SK-N-SH treated with all-trans-retinoic acid at 6 μM for 48 hours (cell line): ENCODE measurements around the gene ARL4D.

Experiments used
- ATAC-seq: fragments of 200-7000 bp; cut with Tn5 transposase; 3 replicates; pipeline ENCODE4 v1.9.1; 2020; ENCODE audit warnings: mild to moderate bottlenecking, moderate library complexity
- ARNTL ChIP-seq: fragments of 450-650 bp; formaldehyde crosslinking; IDR thresholded peaks from 2 replicates; pipeline ENCODE4 v1.5.0; 2020; ENCODE audit warnings: low read depth, mild to moderate bottlenecking, moderate library complexity, borderline replicate concordance
- BACH2 ChIP-seq: fragments of 250-450 bp; sonication (Bioruptor Pico); IDR thresholded peaks from 2 replicates; pipeline ENCODE4 v1.9.0; 2021; ENCODE audit warnings: mild to moderate bottlenecking, borderline replicate concordance
- CSDC2 ChIP-seq: fragments of 250-450 bp; sonication (Bioruptor Pico); IDR thresholded peaks from 2 replicates; pipeline ENCODE4 v1.5.0; 2020; ENCODE audit warnings: mild to moderate bottlenecking, moderate library complexity
- CSRNP3 ChIP-seq: fragments of 250-450 bp; sonication (Bioruptor Pico); IDR thresholded peaks from 2 replicates; pipeline ENCODE4 v1.5.1; 2021; ENCODE audit warnings: mild to moderate bottlenecking, moderate library complexity
- ESRRG ChIP-seq: fragments of 250-450 bp; sonication (Bioruptor Pico); IDR thresholded peaks from 2 replicates; pipeline ENCODE4 v1.6.1; 2021; ENCODE audit warnings: mild to moderate bottlenecking
- GLIS3 ChIP-seq: fragments of 250-450 bp; sonication (Bioruptor Pico); IDR thresholded peaks from 2 replicates; pipeline ENCODE4 v1.5.0; 2020; ENCODE audit warnings: mild to moderate bottlenecking, moderate library complexity
- ISL1 ChIP-seq: fragments of 250-450 bp; sonication (Bioruptor Pico); IDR thresholded peaks from 2 replicates; pipeline ENCODE4 v2.1.2; 2022; ENCODE audit warnings: mild to moderate bottlenecking, moderate library complexity
- OSR1 ChIP-seq: fragments of 250-450 bp; sonication (Bioruptor Pico); IDR thresholded peaks from 2 replicates; pipeline ENCODE4 v1.8.0; 2022; ENCODE audit warnings: moderate library complexity, mild to moderate bottlenecking, inconsistent platforms
- PPARA ChIP-seq: fragments of 250-450 bp; sonication (Bioruptor Pico); IDR thresholded peaks from 2 replicates; pipeline ENCODE4 v1.5.0; 2020; ENCODE audit warnings: mild to moderate bottlenecking, borderline replicate concordance
- RARB ChIP-seq: fragments of 250-450 bp; sonication (Bioruptor Pico); IDR thresholded peaks from 2 replicates; pipeline ENCODE4 v1.8.0; 2021; ENCODE audit warnings: mild to moderate bottlenecking, moderate library complexity
- SNAI2 ChIP-seq: fragments of 250-450 bp; sonication (Bioruptor Pico); IDR thresholded peaks from 2 replicates; pipeline ENCODE4 v1.5.0; 2020; ENCODE audit warnings: mild to moderate bottlenecking, moderate library complexity
- TCF4 ChIP-seq: fragments of 250-450 bp; sonication (Bioruptor Pico); IDR thresholded peaks from 2 replicates; pipeline ENCODE4 v1.8.0; 2021; ENCODE audit warnings: mild to moderate bottlenecking, moderate library complexity, borderline replicate concordance
- TOX ChIP-seq: fragments of 250-450 bp; sonication (Bioruptor Pico); IDR thresholded peaks from 2 replicates; pipeline ENCODE4 v1.8.0; 2021; ENCODE audit warnings: mild to moderate bottlenecking, moderate library complexity, borderline replicate concordance
- TSHZ2 ChIP-seq: fragments of 250-450 bp; sonication (Bioruptor Pico); IDR thresholded peaks from 2 replicates; pipeline ENCODE4 v1.5.0; 2020; ENCODE audit warnings: mild to moderate bottlenecking, moderate library complexity
- ZFP3 ChIP-seq: fragments of 250-450 bp; sonication (Bioruptor Pico); IDR thresholded peaks from 2 replicates; pipeline ENCODE4 v1.5.0; 2020; ENCODE audit warnings: mild to moderate bottlenecking, moderate library complexity
- ZNF565 ChIP-seq: fragments of 450-650 bp; formaldehyde crosslinking; conservative IDR thresholded peaks from 2 replicates; pipeline ENCODE4 v1.5.0; 2020; ENCODE audit warnings: low read depth, mild to moderate bottlenecking, moderate library complexity
- ZNF70 ChIP-seq: fragments of 450-650 bp; formaldehyde crosslinking; IDR thresholded peaks from 2 replicates; pipeline ENCODE4 v1.5.0; 2020; ENCODE audit warnings: mild to moderate bottlenecking, moderate library complexity
- ZNF8 ChIP-seq: fragments of 450-650 bp; formaldehyde crosslinking; IDR thresholded peaks from 2 replicates; pipeline ENCODE4 v1.5.0; 2020; ENCODE audit warnings: mild to moderate bottlenecking, moderate library complexity
- TF ChIP-seq, protein P1 (sequence below): fragments of 250-450 bp; sonication (Bioruptor Pico); IDR thresholded peaks from 2 replicates; pipeline ENCODE4 v1.8.0; 2021; ENCODE audit warnings: low read depth, mild to moderate bottlenecking, moderate library complexity, borderline replicate concordance
- TF ChIP-seq, protein P2 (sequence below): fragments of 250-450 bp; sonication (Bioruptor Pico); IDR thresholded peaks from 2 replicates; pipeline ENCODE4 v1.8.0; 2020; ENCODE audit warnings: mild to moderate bottlenecking, moderate library complexity, borderline replicate concordance

Gene ARL4D

DNA sequence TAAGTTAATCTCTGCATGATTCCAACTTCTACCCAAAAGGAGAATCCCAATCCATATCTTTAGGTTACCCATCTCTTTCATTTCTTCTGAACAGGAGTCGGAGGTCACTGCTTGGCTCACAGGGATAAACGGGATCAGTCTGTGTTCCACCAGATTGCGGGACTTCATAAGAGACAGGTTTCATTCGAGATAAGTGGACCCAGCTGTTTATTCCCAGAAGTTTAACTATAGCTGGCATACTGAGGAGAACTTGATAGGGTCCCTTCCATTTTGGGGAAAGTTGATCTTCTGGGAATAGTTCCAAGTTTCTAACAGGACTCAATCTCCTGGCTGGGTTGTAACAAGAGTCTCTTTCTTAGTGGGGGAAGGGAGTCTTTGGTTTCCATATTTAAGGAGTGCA lies 45.4 kb upstream of the ARL4D start:
- no peak for TF ChIP-seq RARB (CRISPR knock-in tag)
- ATAC-seq: no peak

DNA sequence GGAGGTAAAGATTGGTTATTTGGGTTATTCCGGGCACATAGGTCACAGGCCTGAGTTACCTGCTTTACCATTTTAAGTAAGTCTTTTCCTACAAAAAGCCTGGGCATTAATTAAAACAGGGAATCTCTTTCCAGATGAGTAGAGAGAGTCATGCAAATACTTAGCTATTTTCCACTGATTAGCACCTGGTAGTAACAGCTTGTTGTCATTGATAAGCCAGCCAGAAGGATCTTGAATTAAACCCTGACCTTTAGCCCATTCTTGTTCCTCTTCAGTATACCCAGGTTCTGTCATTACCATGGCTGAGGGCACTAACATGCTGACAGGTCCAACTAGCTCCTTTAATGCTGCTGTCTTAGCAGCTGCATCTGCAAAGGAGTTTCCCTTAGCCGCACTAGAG lies 44.4 kb upstream of the ARL4D start:
- no peak for ATAC-seq

DNA sequence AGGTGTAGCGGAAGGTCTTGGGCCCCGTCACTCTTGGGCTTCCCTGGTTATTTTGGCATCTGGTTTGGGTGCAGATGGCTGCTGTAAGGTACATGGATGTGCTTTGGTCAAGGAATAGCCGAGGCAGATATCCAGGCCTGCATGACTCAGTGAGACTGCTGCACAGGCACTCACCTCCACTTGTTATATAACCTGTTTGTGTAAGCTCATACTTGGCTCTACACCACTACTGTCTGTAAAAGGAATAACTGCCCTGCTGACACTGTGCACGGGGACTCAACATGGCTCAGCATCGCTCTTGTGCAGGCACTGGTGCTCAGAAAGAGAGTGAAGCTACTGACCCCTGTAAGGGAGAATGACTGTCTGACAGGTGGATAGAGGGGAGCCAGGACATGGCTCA lies 42.3 kb upstream of the ARL4D start:
- no peak for ATAC-seq
- TF ChIP-seq, protein P1, sequence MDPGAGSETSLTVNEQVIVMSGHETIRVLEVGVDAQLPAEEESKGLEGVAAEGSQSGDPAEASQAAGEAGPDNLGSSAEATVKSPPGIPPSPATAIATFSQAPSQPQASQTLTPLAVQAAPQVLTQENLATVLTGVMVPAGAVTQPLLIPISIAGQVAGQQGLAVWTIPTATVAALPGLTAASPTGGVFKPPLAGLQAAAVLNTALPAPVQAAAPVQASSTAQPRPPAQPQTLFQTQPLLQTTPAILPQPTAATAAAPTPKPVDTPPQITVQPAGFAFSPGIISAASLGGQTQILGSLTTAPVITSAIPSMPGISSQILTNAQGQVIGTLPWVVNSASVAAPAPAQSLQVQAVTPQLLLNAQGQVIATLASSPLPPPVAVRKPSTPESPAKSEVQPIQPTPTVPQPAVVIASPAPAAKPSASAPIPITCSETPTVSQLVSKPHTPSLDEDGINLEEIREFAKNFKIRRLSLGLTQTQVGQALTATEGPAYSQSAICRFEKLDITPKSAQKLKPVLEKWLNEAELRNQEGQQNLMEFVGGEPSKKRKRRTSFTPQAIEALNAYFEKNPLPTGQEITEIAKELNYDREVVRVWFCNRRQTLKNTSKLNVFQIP (CRISPR knock-in tag): no peak
- TF ChIP-seq PPARA (CRISPR knock-in tag): no peak
- TF ChIP-seq, protein P2, sequence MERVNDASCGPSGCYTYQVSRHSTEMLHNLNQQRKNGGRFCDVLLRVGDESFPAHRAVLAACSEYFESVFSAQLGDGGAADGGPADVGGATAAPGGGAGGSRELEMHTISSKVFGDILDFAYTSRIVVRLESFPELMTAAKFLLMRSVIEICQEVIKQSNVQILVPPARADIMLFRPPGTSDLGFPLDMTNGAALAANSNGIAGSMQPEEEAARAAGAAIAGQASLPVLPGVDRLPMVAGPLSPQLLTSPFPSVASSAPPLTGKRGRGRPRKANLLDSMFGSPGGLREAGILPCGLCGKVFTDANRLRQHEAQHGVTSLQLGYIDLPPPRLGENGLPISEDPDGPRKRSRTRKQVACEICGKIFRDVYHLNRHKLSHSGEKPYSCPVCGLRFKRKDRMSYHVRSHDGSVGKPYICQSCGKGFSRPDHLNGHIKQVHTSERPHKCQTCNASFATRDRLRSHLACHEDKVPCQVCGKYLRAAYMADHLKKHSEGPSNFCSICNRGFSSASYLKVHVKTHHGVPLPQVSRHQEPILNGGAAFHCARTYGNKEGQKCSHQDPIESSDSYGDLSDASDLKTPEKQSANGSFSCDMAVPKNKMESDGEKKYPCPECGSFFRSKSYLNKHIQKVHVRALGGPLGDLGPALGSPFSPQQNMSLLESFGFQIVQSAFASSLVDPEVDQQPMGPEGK: no peak
- no peak for TF ChIP-seq RARB (CRISPR knock-in tag)
- no peak for TF ChIP-seq TCF4 (CRISPR knock-in tag)
- no peak for TF ChIP-seq BACH2 (CRISPR knock-in tag)
- TF ChIP-seq ZNF565 (CRISPR knock-in tag): no peak
- no peak for TF ChIP-seq GLIS3 (CRISPR knock-in tag)
- TF ChIP-seq ISL1 (CRISPR knock-in tag): no peak
- TF ChIP-seq OSR1 (CRISPR knock-in tag): no peak
- TF ChIP-seq TOX (CRISPR knock-in tag): no peak
- no peak for TF ChIP-seq ESRRG (CRISPR knock-in tag)
- TF ChIP-seq CSRNP3 (CRISPR knock-in tag): no peak
- TF ChIP-seq SNAI2: no peak
- no peak for TF ChIP-seq ARNTL (CRISPR knock-in tag)
- TF ChIP-seq, all 23 proteins: peak for 0

More for the DNA sequence above, 44.4 kb upstream of the ARL4D start:
- TF ChIP-seq ISL1 (CRISPR knock-in tag) (no peak), ZNF70 (CRISPR knock-in tag) (no peak), ZNF8 (CRISPR knock-in tag) (no peak), BACH2 (CRISPR knock-in tag) (no peak), RARB (CRISPR knock-in tag) (no peak), ZFP3 (CRISPR knock-in tag) (no peak), TCF4 (CRISPR knock-in tag) (no peak), SNAI2 (no peak)
- TF ChIP-seq, protein P2: no peak

DNA sequence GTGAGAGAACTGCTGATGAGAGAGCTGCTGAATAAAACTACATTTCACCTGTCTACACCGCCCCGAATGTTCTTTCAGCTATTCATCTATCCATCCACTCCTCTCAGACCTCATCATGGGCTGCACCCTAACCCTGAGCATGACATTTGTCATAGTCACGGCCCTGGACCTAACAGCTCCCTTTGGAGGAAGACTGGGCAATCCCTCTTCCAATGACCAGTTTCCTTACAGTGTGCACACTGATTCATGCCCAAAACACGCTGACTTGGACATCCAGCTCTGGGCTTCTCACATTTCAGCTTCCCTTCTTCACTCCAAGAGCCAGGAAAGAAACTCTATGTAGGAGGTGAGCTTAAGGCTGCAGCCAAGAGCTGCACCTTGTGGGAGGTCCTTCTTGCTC lies 41.8 kb upstream of the ARL4D start:
- no peak for TF ChIP-seq BACH2 (CRISPR knock-in tag)
- TF ChIP-seq RARB (CRISPR knock-in tag): no peak
- no peak for TF ChIP-seq SNAI2
- TF ChIP-seq ARNTL (CRISPR knock-in tag): no peak
- TF ChIP-seq, protein P1 (CRISPR knock-in tag): no peak
- TF ChIP-seq GLIS3 (CRISPR knock-in tag): no peak
- TF ChIP-seq ZNF565 (CRISPR knock-in tag): no peak
- TF ChIP-seq ZNF70 (CRISPR knock-in tag): no peak
- no peak for TF ChIP-seq ISL1 (CRISPR knock-in tag)
- TF ChIP-seq CSDC2 (CRISPR knock-in tag): no peak
- TF ChIP-seq TOX (CRISPR knock-in tag): no peak
- TF ChIP-seq PPARA (CRISPR knock-in tag): no peak
- TF ChIP-seq, protein P2: no peak
- TF ChIP-seq TSHZ2: no peak
- TF ChIP-seq TCF4 (CRISPR knock-in tag): no peak
- ATAC-seq: peak; percentile 39
